NT2/D1 (cell line): ENCODE data around the gene C2CD5.

Source experiments
- DNase-seq: peaks from one replicate; pipeline ENCODE4 v3.0.0-alpha.2; 2011; ENCODE audit warnings: low read depth, low spot score
- H3K27me3 ChIP-seq: 2 replicates; pipeline ENCODE4 v1.6.0; 2011; ENCODE audit warnings: mild to moderate bottlenecking; ENCODE audit not compliant: insufficient read length, insufficient read depth
- H3K36me3 ChIP-seq: 2 replicates; pipeline ENCODE4 v1.6.1; 2011; ENCODE audit warnings: mild to moderate bottlenecking, low read length, mixed read lengths; ENCODE audit not compliant: insufficient read depth, insufficient read length
- H3K4me1 ChIP-seq: 2 replicates; pipeline ENCODE4 v1.5.1; 2011; ENCODE audit not compliant: insufficient read depth, insufficient read length
- H3K4me3 ChIP-seq: 2 replicates; pipeline ENCODE4 v1.5.1; 2011; ENCODE audit warnings: low read depth; ENCODE audit not compliant: insufficient read length
- H3K9ac ChIP-seq: 2 replicates; pipeline ENCODE4 v1.6.0; 2011; ENCODE audit warnings: low read depth; ENCODE audit not compliant: insufficient read length
- H3K9me3 ChIP-seq: 2 replicates; pipeline ENCODE4 v1.5.1; 2011; ENCODE audit warnings: mild to moderate bottlenecking, low read length; ENCODE audit not compliant: insufficient read depth
- SUZ12 ChIP-seq: IDR thresholded peaks from 2 replicates; pipeline ENCODE4 v1.6.1; 2011; ENCODE audit not compliant: insufficient read length, insufficient read depth; ENCODE audit errors: extremely low read depth
- YY1 ChIP-seq: IDR thresholded peaks from 2 replicates; pipeline ENCODE4 v1.6.1; 2011; ENCODE audit not compliant: insufficient read length, insufficient read depth
- ZNF274 ChIP-seq: IDR thresholded peaks from 2 replicates; pipeline ENCODE4 v1.6.1; 2011; ENCODE audit warnings: mild to moderate bottlenecking, low read depth, low read length

The C2CD5 gene

GRCh38 chr12:22536346-22536945, 7.9 kb downstream of the C2CD5 start:
- Histone ChIP-seq H3K9me3 (no peaks in the 10 kb centered on the region), H3K4me3 (no peak overlapping the region), H3K4me1 (no peaks in the 10 kb centered on the region), H3K27me3 (no peaks in the 10 kb centered on the region), H3K9ac (no peak overlapping the region), H3K36me3 (peaks cover 42% of the 10 kb centered on the region)
- no peak for DNase-seq
- TF ChIP-seq ZNF274 (no peak), SUZ12 (no peak), YY1 (no peak)

- Histone ChIP-seq H3K27me3 (no peaks in the 10 kb centered on the region), H3K9ac (no peak overlapping the region), H3K4me1 (no peaks in the 10 kb centered on the region), H3K36me3 (peaks cover 40% of the 10 kb centered on the region), H3K9me3 (no peaks in the 10 kb centered on the region), H3K4me3 (no peak overlapping the region)
- no peak for DNase-seq
- no peak for TF ChIP-seq YY1
- no peak for TF ChIP-seq SUZ12
- TF ChIP-seq ZNF274: no peak
These were observed 8.9 kb downstream of the C2CD5 start for GRCh38 chr12:22535478-22535877.

DNA sequence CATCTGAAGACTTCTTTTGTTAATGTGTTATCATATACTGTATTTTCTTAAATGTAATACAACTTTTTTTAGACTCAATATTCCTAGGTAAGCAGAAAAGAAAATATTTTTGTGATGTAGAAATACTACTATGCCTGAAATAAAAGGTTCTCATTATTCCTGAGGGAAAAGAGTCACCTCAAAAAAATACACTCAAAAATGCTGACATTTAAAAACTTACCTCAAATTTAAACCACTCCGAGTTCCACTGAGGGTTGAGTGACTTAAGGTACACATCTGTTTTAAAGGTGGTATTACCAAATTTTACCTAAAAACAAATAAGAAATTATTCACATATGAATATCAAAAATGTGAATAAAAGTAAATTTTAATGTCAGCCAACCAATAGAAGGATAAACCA, 9.3 kb downstream of the C2CD5 start:
- Histone ChIP-seq H3K27me3 (no peaks in the 10 kb centered on the region), H3K36me3 (peaks cover 37% of the 10 kb centered on the region), H3K9ac (no peak overlapping the region), H3K4me3 (no peak overlapping the region), H3K4me1 (no peaks in the 10 kb centered on the region), H3K9me3 (no peaks in the 10 kb centered on the region)
- DNase-seq: no peak
- TF ChIP-seq YY1: no peak
- no peak for TF ChIP-seq SUZ12
- no peak for TF ChIP-seq ZNF274

- peaks cover 32% of the 10 kb centered on the region for H3K36me3 ChIP-seq
- H3K4me1 ChIP-seq: no peaks in the 10 kb centered on the region
- H3K4me3 ChIP-seq: no peak overlapping the region
- DNase-seq: no peak
- H3K9me3 ChIP-seq: no peaks in the 10 kb centered on the region
- TF ChIP-seq ZNF274 (no peak), SUZ12 (no peak), YY1 (no peak)
- H3K9ac ChIP-seq: no peak overlapping the region
- H3K27me3 ChIP-seq: no peaks in the 10 kb centered on the region
These were observed 11.2 kb downstream of the C2CD5 start for GRCh38 chr12:22533155-22533554.

DNA sequence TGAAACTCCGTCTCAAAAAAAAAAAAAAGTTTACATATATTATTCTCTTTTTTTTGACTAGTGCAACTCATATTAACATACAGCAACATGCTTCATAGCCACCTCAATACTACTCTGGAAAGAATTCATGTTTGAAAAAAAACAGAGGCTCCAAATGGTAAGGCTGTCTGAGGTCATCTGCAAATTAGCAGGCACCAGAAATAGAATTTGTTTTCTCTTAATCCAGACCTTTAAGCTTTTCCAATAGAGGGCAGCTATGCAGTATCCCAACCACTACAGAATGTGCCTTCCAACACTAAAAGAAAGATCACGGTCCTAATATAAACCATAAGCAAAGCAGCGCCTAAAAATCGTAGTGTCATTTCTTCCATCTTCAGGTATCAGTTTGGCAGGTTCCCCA, 12.0 kb downstream of the C2CD5 start:
- H3K4me3 ChIP-seq: no peak overlapping the region
- no peaks in the 10 kb centered on the region for H3K9me3 ChIP-seq
- no peak for TF ChIP-seq ZNF274
- no peak for TF ChIP-seq SUZ12
- no peak for TF ChIP-seq YY1
- H3K9ac ChIP-seq: no peak overlapping the region
- no peaks in the 10 kb centered on the region for H3K4me1 ChIP-seq
- H3K36me3 ChIP-seq: peaks cover 32% of the 10 kb centered on the region
- no peaks in the 10 kb centered on the region for H3K27me3 ChIP-seq
- DNase-seq: no peak

DNA sequence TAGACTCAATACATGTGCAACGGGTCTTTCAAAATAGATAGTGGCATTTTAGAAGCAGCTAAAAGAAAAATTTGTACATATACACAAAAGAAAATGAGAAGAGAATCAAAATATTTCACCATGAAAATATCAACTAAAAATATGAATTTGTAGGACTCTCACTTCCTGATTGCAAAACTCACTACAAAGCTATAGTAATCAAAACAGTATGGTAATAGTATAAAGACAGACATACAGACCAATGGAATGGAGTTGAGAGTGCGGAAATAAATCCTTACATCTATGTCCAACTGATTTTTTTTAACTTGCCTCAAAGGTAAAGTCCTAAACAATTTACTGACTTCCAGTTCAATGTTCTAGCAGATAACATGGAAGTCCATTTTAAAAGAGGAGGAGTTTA, 13.1 kb downstream of the C2CD5 start:
- TF ChIP-seq YY1: no peak
- no peak for TF ChIP-seq ZNF274
- no peak for TF ChIP-seq SUZ12
- H3K27me3 ChIP-seq: no peaks in the 10 kb centered on the region
- H3K9me3 ChIP-seq: no peaks in the 10 kb centered on the region
- no peaks in the 10 kb centered on the region for H3K4me1 ChIP-seq
- H3K4me3 ChIP-seq: no peak overlapping the region
- no peak for DNase-seq
- H3K9ac ChIP-seq: no peak overlapping the region
- peaks cover 39% of the 10 kb centered on the region for H3K36me3 ChIP-seq

DNA sequence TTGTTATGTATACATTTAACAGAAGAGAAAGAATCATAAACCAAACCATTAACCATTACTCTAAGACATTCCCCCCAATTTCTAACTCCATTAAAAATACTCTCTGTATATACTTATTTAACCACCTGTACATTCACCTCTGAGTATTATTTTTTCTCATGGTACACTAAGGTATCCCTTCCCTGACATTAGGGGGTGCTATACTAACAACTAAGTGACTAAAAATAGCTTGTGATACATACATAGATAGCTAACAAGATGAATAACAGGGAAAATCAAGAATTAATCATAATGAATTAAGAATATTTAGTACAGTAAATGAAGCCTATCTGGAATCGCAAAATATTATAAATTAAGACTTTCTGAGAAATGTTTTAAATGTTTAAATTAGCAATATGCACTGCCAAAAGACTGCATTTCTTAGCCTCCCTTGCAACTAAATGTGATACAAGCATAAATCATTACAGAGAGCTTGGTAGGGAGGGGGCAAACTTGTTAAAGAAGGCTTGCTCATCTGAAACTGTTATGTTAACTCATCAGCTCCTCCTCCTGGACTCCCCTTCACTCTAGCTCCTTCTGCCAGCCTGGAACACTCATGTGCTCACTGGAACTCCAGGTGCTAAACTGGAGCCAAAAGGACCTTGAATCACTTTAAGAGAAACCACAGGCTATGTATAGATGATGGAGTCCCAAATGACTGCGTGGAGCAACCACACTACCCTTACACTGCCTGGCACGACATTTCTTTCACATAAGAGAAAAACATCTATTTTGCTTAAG, 14.9 kb downstream of the C2CD5 start:
- Histone ChIP-seq H3K9me3 (no peaks in the 10 kb centered on the region), H3K27me3 (no peaks in the 10 kb centered on the region), H3K4me1 (no peaks in the 10 kb centered on the region), H3K36me3 (peaks cover 46% of the 10 kb centered on the region), H3K9ac (no peak overlapping the region), H3K4me3 (no peak overlapping the region)
- peak; percentile 18 for DNase-seq
- TF ChIP-seq SUZ12: no peak
- no peak for TF ChIP-seq YY1
- no peak for TF ChIP-seq ZNF274
